OCI-LY3 (cell line): ENCODE data around the gene MXD3.

Experiments
- CTCF ChIP-seq: fragments of 200-600, 300-600 bp; sonication (generic); IDR thresholded peaks from 2 replicates; pipeline ENCODE4 v1.5.1; 2014; ENCODE audit warnings: antibody characterized with exemption, low read length, low read depth
- EZH2phosphoT487 ChIP-seq: fragments of 200-600 bp; shearing (Covaris generic); IDR thresholded peaks from 2 replicates; pipeline ENCODE4 v1.6.1; 2018; ENCODE audit warnings: antibody characterized with exemption, mixed run types, low read depth

GRCh38 chr5:177329883-177330282 lies 18.2 kb upstream of the MXD3 start:
- TF ChIP-seq CTCF (no peak), EZH2phosphoT487 (no peak)
